Natural killer cell (primary cell): Measurements from ENCODE around the gene HPX. TPM values are rescaled to one million over a fixed set of nuclear protein-coding genes. Genes with fewer than 3 reads are reported as not detected.
A peak's percentile ranks its signal among the peaks of the same experiment; 100 is the strongest.

Experiments used
- ATAC-seq, 3 donors: fragments of 150-1000 bp in 2 of 3; fragments of 200-7000 bp in 1 of 3; cut with Tn5 transposase; 1 replicate in 1 of 3; 2 replicates in 2 of 3; pipeline ENCODE4 v1.10.0; 2021; ENCODE audit warnings: mild to moderate bottlenecking in 2 of 3, moderate library complexity in 2 of 3
- DNase-seq, 2 donors: peaks; one replicate each; pipeline versions ENCODE4 v3.0.0 to v3.0.0-alpha.2; 2013 to 2021; ENCODE audit warnings: mixed read lengths in 1 of 2
- H3K27ac ChIP-seq: one replicate; pipeline ENCODE4 v1.5.1; 2013; ENCODE audit warnings: mild to moderate bottlenecking, low read length
- H3K27me3 ChIP-seq: one replicate; pipeline ENCODE4 v1.6.1; 2013; ENCODE audit warnings: low read length; ENCODE audit not compliant: control insufficient read depth, insufficient read depth
- H3K36me3 ChIP-seq: one replicate; pipeline ENCODE4 v1.6.1; 2013; ENCODE audit warnings: low read length; ENCODE audit not compliant: control insufficient read depth, insufficient read depth
- H3K4me1 ChIP-seq: one replicate; pipeline ENCODE4 v1.6.1; 2013; ENCODE audit warnings: low read length; ENCODE audit not compliant: control insufficient read depth, insufficient read depth
- H3K4me3 ChIP-seq: one replicate; pipeline ENCODE4 v1.5.1; 2013; ENCODE audit warnings: low read length
- H3K9me3 ChIP-seq: one replicate; pipeline ENCODE4 v1.6.1; 2013; ENCODE audit warnings: low read length; ENCODE audit not compliant: control insufficient read depth, insufficient read depth
- H3K27ac Mint-ChIP-seq, 2 donors: one replicate each; pipeline ENCODE4 v1.8.0; 2022; ENCODE audit warnings: mild to moderate bottlenecking in 2 of 2, mixed read lengths in 2 of 2, moderate library complexity in 1 of 2
- H3K27me3 Mint-ChIP-seq, 2 donors: one replicate each; pipeline ENCODE4 v1.8.0; 2022; ENCODE audit warnings: low read depth in 2 of 2, mixed read lengths in 2 of 2
- H3K36me3 Mint-ChIP-seq: one replicate; pipeline ENCODE4 v1.8.0; 2022; ENCODE audit warnings: mixed read lengths
- H3K4me1 Mint-ChIP-seq, 2 donors: one replicate each; pipeline ENCODE4 v1.8.0; 2022; ENCODE audit warnings: mixed read lengths in 2 of 2
- H3K4me3 Mint-ChIP-seq: one replicate; pipeline ENCODE4 v1.8.0; 2022; ENCODE audit warnings: mild to moderate bottlenecking, moderate library complexity, mixed read lengths
- H3K9me3 Mint-ChIP-seq, 2 donors: one replicate each; pipeline ENCODE4 v1.8.0; 2022; ENCODE audit warnings: mixed read lengths in 2 of 2
- CTCF ChIP-seq: fragments of 200-600 bp; IDR thresholded peaks from one replicate; pipeline ENCODE4 v1.8.0; 2022; ENCODE audit warnings: antibody characterized with exemption
- WGBS: methylation state at CpG from one replicate; pipeline ENCODE4 v1.1.7; 2013; ENCODE audit warnings: missing lambda C conversion rate; ENCODE audit not compliant: insufficient coverage; 5-methylcytosine and 5-hydroxymethylcytosine counted together
- intact Hi-C: fragments of 100-400 bp; cut with micrococcal nuclease; formaldehyde crosslinking; loops from one replicate; pipeline ENCODE4 v1.14.2; 2022
- total RNA-seq, 4 donors: library from RNA; stranded (reverse); fragments of 120-200 nt in 1 of 4; gene quantifications; one replicate each; pipeline versions ENCODE4 v1.2.3 to v1.2.4, GENCODE V29; 2013 to 2022

Gene HPX
- total RNA-seq, 3 donors from 2014 or later (not counting 1 experiment from before 2014, with no cell fraction given) = 0.35 to 1.5 (median 0.98) TPM

DNA sequence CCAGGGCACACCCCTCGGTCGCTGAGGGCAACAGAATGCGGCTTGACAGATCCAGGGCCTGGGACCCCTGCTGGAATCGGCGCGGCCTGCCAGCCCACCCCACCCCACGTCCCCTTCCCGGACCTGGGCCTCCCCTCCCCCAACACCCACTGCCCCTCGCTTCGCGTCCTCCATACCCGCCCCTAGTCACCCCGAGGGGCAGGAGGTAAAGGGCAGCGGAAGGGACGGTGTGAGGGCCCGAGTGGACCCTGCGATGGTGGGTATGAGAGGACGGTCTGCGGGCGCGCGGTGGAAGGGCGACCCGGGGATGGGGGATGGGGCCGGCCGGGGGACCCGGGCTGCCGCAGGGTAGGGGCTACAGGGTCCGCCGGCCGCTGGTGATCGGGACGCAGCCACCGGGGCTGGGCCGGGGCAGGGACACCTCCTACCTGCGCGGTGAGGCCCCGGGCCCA, 22.2 kb downstream of the HPX start:
- H3K4me1 ChIP-seq = peaks cover 34% of the 10 kb centered on the region

GRCh38 chr11:6417907-6418556, 22.8 kb downstream of the HPX start:
- peak overlapping the region; percentile 46 for H3K4me3 ChIP-seq
- Mint-ChIP-seq H3K9me3 (no peaks in the 10 kb centered on the region), H3K36me3 (no peaks in the 10 kb centered on the region), H3K4me3 (no peak overlapping the region), H3K4me1 (peaks cover 5 to 7% of the 10 kb centered on the region in 2 donors), H3K27me3 (peaks cover 8 to 20% of the 10 kb centered on the region in 2 donors), H3K27ac (no peak overlapping the region)
- 71% methylated on average over 7 of the region's 7 CpGs for WGBS
- ATAC-seq (no peak), DNase-seq (peak in 1 of 2 donors; percentile 38)
- H3K4me1 ChIP-seq = peaks cover 34% of the 10 kb centered on the region
- H3K9me3 ChIP-seq = no peaks in the 10 kb centered on the region
- peaks cover 3% of the 10 kb centered on the region for H3K27me3 ChIP-seq
- no peak for TF ChIP-seq CTCF
- H3K36me3 ChIP-seq = no peaks in the 10 kb centered on the region
- peak overlapping the region; percentile 29 for H3K27ac ChIP-seq
- intact Hi-C loops = loop anchor here (2.0 kb wide), 1 partner anchor 27 kb away; the partner anchor contains the start of gene SMPD1

More for the DNA sequence above, 22.2 kb downstream of the HPX start:
- peak overlapping the region; percentile 29 for H3K27ac ChIP-seq
- intact Hi-C loops = loop anchor here (2.0 kb wide), 1 partner anchor 28 kb away; the partner anchor contains the start of gene SMPD1
- 3% methylated on average over 34 of the region's 38 CpGs for WGBS
- DNase-seq = no peak
- Mint-ChIP-seq H3K4me3 (no peak overlapping the region), H3K36me3 (no peaks in the 10 kb centered on the region), H3K4me1 (peaks cover 5% of the 10 kb centered on the region in 2 donors), H3K27me3 (peaks cover 12 to 25% of the 10 kb centered on the region in 2 donors), H3K27ac (no peak overlapping the region), H3K9me3 (no peaks in the 10 kb centered on the region)
- no peaks in the 10 kb centered on the region for H3K9me3 ChIP-seq
- no peak for TF ChIP-seq CTCF
- peak overlapping the region; percentile 46 for H3K4me3 ChIP-seq
- H3K36me3 ChIP-seq = no peaks in the 10 kb centered on the region
- ATAC-seq = peak in 2 of 3 donors; percentile 5 to 14
- H3K27me3 ChIP-seq = peaks cover 3% of the 10 kb centered on the region

DNA sequence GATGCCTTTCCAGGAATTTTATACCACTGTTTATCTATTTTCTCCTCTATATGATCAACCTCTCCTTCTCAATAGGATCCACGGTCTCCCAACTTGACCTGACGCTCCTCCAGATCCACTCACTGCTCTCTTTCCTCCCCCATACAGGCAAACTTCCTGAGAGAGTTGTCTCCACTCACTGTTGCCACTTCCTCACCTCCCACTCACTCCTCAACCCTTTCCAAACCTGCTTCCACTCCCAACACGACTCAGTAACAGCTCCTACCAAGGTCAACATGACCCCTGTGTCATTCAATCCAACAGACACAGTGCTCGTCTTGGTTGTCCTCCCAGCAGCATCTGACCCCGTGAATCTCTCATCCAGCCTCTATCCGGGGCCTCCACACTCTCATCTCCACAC, 25.0 kb downstream of the HPX start:
- H3K4me1 ChIP-seq = peaks cover 34% of the 10 kb centered on the region
- Mint-ChIP-seq H3K4me3 (no peak overlapping the region), H3K36me3 (no peaks in the 10 kb centered on the region), H3K4me1 (peaks cover 8 to 10% of the 10 kb centered on the region in 2 donors), H3K27me3 (peaks cover 1 to 3% of the 10 kb centered on the region in 2 donors), H3K9me3 (no peaks in the 10 kb centered on the region), H3K27ac (no peak overlapping the region)
- DNase-seq (no peak), ATAC-seq (no peak)
- no peak overlapping the region for H3K4me3 ChIP-seq
- 92% methylated on average over 6 of the region's 6 CpGs for WGBS
- no peaks in the 10 kb centered on the region for H3K27me3 ChIP-seq
- TF ChIP-seq CTCF = no peak
- H3K27ac ChIP-seq = peak overlapping the region; percentile 49
- no peaks in the 10 kb centered on the region for H3K9me3 ChIP-seq
- intact Hi-C loops = no loop called here
- H3K36me3 ChIP-seq = no peaks in the 10 kb centered on the region
